Panc1 (cell line): Measurements from ENCODE around the gene MT1E. TPM values are rescaled to one million over a fixed set of nuclear protein-coding genes. Genes with fewer than 3 reads are reported as not detected.

Experiments used
- ATAC-seq: fragments of 200-7000 bp; cut with Tn5 transposase; 2 replicates; pipeline ENCODE4 v1.9.1; 2020; ENCODE audit warnings: mild to moderate bottlenecking, moderate library complexity
- BruUV-seq: library from RNA; stranded (reverse); fragments of 400-500 nt; replicated peaks from 2 replicates; lab custom pipeline; 2021; lab: Mats Ljungman, UMichigan
- CTCF ChIA-PET: fragments of 300-600 bp; sonication (Branson Sonifier 250); formaldehyde crosslinking; loops from one replicate; lab custom pipeline; 2022; ENCODE audit warnings: antibody characterized with exemption; lab: Charles Lee
- POLR2A ChIA-PET: fragments of 300-600 bp; sonication (Branson Sonifier 250); formaldehyde crosslinking; loops from one replicate; lab custom pipeline; 2022; ENCODE audit warnings: antibody characterized with exemption; lab: Charles Lee
- DNase-seq: peaks from one replicate; pipeline ENCODE4 v3.0.0-alpha.2; 2010; ENCODE audit warnings: low read depth, low spot score
- H3K27ac ChIP-seq: 2 replicates; pipeline ENCODE4 v1.5.1; 2011; ENCODE audit warnings: mild to moderate bottlenecking, low read length, inconsistent platforms
- H3K27me3 ChIP-seq: fragments of 200-500 bp; sonication (Bioruptor generic); 2 replicates; pipeline ENCODE4 v1.6.0; 2014; ENCODE audit warnings: low read length, inconsistent platforms; ENCODE audit not compliant: control insufficient read depth, insufficient read depth
- H3K36me3 ChIP-seq: fragments of 200-500 bp; sonication (Bioruptor generic); 2 replicates; pipeline ENCODE4 v1.5.1; 2014; ENCODE audit warnings: inconsistent platforms, mild to moderate bottlenecking, low read length, moderate library complexity; ENCODE audit not compliant: control insufficient read depth, insufficient read depth
- H3K4me1 ChIP-seq: 2 replicates; pipeline ENCODE4 v1.5.1; 2011; ENCODE audit warnings: inconsistent platforms, mild to moderate bottlenecking, low read length, moderate library complexity; ENCODE audit not compliant: control insufficient read depth, insufficient read depth
- H3K4me3 ChIP-seq, 2 experiments: 2 replicates each; pipeline ENCODE4 v1.5.1; 2011 to 2012; ENCODE audit warnings: low read depth in 2 of 2, low read length in 2 of 2, mild to moderate bottlenecking in 2 of 2, inconsistent platforms in 1 of 2, moderate library complexity in 1 of 2
- H3K9me3 ChIP-seq: fragments of 200-500 bp; sonication (Bioruptor generic); 2 replicates; pipeline ENCODE4 v1.5.1; 2014; ENCODE audit warnings: low read depth, mild to moderate bottlenecking, inconsistent platforms, low read length, moderate library complexity; ENCODE audit not compliant: control insufficient read depth, insufficient read depth
- POLR2AphosphoS5 ChIP-seq: IDR thresholded peaks from 2 replicates; pipeline ENCODE4 v1.6.1; 2012; ENCODE audit warnings: mild to moderate bottlenecking, low read depth, low read length, moderate library complexity
- SIN3A ChIP-seq: IDR thresholded peaks from 2 replicates; pipeline ENCODE4 v1.6.1; 2012; ENCODE audit warnings: low read depth, mild to moderate bottlenecking, low read length, moderate library complexity, borderline replicate concordance; ENCODE audit not compliant: insufficient read depth
- TCF7L2 ChIP-seq: IDR thresholded peaks from 2 replicates; pipeline ENCODE4 v1.6.1; 2011; ENCODE audit warnings: mild to moderate bottlenecking, low read depth, low read length, inconsistent platforms
- in situ Hi-C: cut with HindIII; loops from 2 replicates; pipeline ENCODE4 v1.10.0; 2016; ENCODE audit warnings: low sequenced_read_pairs, low pct_unique_long_range_greater_than_20kb
- intact Hi-C: fragments of 100-400 bp; cut with micrococcal nuclease; formaldehyde crosslinking; loops from one replicate; pipeline ENCODE4 v1.10.0; 2022; ENCODE audit not compliant: unreplicated experiment
- total RNA-seq: library from RNA; stranded (reverse); gene quantifications from one replicate; pipeline ENCODE4 v1.2.1, GENCODE V29; 2021; ENCODE audit not compliant: unreplicated experiment
- TF ChIP-seq, protein P1 (sequence below): fragments of 450-650 bp; IDR thresholded peaks from 2 replicates; pipeline ENCODE4 v1.5.1; 2017; ENCODE audit warnings: mild to moderate bottlenecking
- TF ChIP-seq, protein P2 (sequence below), 2 experiments: IDR thresholded peaks; 2 replicates each; pipeline ENCODE4 v1.6.1; 2011 to 2012; ENCODE audit warnings: low read depth in 2 of 2, control low read depth in 1 of 2, low read length in 1 of 2, mild to moderate bottlenecking in 1 of 2, moderate library complexity in 1 of 2; ENCODE audit not compliant: insufficient read depth in 1 of 2

The MT1E gene
- total RNA-seq, 1 experiment from 2014 or later, result 170 TPM

GRCh38 chr16:56645838-56646237 is 20.3 kb downstream of the MT1E start:
- in situ Hi-C loops, result no loop called here
- Histone ChIP-seq H3K9me3 (no peaks in the 10 kb centered on the region), H3K4me1 (peaks cover 8% of the 10 kb centered on the region), H3K36me3 (no peaks in the 10 kb centered on the region), H3K4me3 (no peak overlapping the region), H3K27me3 (no peaks in the 10 kb centered on the region), H3K27ac (no peak overlapping the region)
- CTCF ChIA-PET, result no interaction called here
- TF ChIP-seq, protein P1, sequence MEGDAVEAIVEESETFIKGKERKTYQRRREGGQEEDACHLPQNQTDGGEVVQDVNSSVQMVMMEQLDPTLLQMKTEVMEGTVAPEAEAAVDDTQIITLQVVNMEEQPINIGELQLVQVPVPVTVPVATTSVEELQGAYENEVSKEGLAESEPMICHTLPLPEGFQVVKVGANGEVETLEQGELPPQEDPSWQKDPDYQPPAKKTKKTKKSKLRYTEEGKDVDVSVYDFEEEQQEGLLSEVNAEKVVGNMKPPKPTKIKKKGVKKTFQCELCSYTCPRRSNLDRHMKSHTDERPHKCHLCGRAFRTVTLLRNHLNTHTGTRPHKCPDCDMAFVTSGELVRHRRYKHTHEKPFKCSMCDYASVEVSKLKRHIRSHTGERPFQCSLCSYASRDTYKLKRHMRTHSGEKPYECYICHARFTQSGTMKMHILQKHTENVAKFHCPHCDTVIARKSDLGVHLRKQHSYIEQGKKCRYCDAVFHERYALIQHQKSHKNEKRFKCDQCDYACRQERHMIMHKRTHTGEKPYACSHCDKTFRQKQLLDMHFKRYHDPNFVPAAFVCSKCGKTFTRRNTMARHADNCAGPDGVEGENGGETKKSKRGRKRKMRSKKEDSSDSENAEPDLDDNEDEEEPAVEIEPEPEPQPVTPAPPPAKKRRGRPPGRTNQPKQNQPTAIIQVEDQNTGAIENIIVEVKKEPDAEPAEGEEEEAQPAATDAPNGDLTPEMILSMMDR, result no peak
- TF ChIP-seq, protein P2, sequence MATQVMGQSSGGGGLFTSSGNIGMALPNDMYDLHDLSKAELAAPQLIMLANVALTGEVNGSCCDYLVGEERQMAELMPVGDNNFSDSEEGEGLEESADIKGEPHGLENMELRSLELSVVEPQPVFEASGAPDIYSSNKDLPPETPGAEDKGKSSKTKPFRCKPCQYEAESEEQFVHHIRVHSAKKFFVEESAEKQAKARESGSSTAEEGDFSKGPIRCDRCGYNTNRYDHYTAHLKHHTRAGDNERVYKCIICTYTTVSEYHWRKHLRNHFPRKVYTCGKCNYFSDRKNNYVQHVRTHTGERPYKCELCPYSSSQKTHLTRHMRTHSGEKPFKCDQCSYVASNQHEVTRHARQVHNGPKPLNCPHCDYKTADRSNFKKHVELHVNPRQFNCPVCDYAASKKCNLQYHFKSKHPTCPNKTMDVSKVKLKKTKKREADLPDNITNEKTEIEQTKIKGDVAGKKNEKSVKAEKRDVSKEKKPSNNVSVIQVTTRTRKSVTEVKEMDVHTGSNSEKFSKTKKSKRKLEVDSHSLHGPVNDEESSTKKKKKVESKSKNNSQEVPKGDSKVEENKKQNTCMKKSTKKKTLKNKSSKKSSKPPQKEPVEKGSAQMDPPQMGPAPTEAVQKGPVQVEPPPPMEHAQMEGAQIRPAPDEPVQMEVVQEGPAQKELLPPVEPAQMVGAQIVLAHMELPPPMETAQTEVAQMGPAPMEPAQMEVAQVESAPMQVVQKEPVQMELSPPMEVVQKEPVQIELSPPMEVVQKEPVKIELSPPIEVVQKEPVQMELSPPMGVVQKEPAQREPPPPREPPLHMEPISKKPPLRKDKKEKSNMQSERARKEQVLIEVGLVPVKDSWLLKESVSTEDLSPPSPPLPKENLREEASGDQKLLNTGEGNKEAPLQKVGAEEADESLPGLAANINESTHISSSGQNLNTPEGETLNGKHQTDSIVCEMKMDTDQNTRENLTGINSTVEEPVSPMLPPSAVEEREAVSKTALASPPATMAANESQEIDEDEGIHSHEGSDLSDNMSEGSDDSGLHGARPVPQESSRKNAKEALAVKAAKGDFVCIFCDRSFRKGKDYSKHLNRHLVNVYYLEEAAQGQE (IDR thresholded peaks at IDR 0.05; ENCODE audit: insufficient read depth in 1 of 2, low read depth in 2 of 2, low read length in 1 of 2), result 0 out of 4 replicates have a peak, but pooled peaks of 1 of the 2 experiments have one; percentile 19
- POLR2A ChIA-PET, result no interaction called here
- DNase-seq (no peak), ATAC-seq (no peak)
- no TSS peak for BruUV-seq
- intact Hi-C loops, result no loop called here

DNA sequence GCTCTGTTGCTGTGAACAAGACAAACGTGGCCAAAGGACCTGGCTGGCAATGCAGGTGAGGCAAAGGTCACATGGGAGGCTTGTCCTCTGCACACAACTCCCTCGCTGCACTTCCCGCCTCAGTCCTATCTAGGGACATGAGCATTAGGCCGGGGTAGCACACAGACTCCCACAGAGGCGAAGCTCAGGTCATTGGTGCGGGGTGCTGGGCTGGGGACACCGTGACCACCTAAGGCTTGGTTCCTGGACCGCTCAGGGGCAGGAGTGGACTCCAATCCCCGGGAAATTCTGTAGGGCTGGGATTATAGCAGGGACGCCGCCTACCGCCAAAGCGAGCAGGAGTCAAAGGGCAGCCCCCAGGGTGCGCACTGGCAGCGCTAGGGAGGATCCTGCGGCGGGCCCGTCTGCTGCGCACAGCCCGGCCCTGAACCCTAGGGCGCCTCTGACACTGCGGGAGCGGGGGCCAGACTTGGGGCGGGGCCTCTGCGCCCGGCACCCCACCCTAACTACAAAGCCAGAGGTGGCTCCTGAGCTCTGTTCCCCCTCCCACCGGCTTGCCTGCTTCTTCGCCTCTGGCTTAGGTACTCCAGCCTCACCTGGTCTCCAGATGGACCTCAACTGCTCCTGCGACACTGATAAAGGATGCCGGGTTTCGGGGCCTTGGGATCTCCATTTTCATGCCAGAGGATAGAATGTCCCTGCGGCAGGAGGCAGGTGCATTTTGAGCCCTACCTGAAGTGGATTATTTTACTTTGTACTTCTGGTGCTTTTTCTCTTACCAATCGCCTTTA is 22.3 kb downstream of the MT1E start:
- Histone ChIP-seq H3K9me3 (no peaks in the 10 kb centered on the region), H3K36me3 (no peaks in the 10 kb centered on the region), H3K27me3 (no peaks in the 10 kb centered on the region), H3K27ac (no peak overlapping the region), H3K4me3 (no peak overlapping the region), H3K4me1 (peaks cover 4% of the 10 kb centered on the region)
- ChIA-PET POLR2A (no interaction called here), CTCF (no interaction called here)
- DNase-seq (no peak), ATAC-seq (no peak)
- TF ChIP-seq TCF7L2 (no peak), SIN3A (no peak), POLR2AphosphoS5 (no peak)
- TF ChIP-seq, protein P2 (IDR thresholded peaks at IDR 0.05; ENCODE audit: insufficient read depth in 1 of 2, low read depth in 2 of 2, low read length in 1 of 2), result no peak
- TF ChIP-seq, protein P1, result no peak
- intact Hi-C loops (no loop called here), in situ Hi-C loops (no loop called here)
- no TSS peak for BruUV-seq
